GM21528 (cell line): ENCODE measurements around the gene ULK4.

Experiments
- ATAC-seq: cut with Tn5 transposase; IDR thresholded peaks from one replicate; pipeline ENCODE4 v1.9.1; 2021; ENCODE audit warnings: mild to moderate bottlenecking, moderate library complexity; ENCODE audit not compliant: unreplicated experiment, low FRiP score

ULK4 gene

GRCh38 chr3:41209646-41210045 is 752.3 kb downstream of the ULK4 start:
- no peak for ATAC-seq

GRCh38 chr3:41208507-41209220 is 753.2 kb downstream of the ULK4 start:
- ATAC-seq = no peak

GRCh38 chr3:41207355-41207754 is 754.5 kb downstream of the ULK4 start:
- ATAC-seq = no peak

GRCh38 chr3:41205591-41205990 is 756.3 kb downstream of the ULK4 start:
- no peak for ATAC-seq

- no peak for ATAC-seq
These were observed 757.5 kb downstream of the ULK4 start for GRCh38 chr3:41204369-41204768.

- no peak for ATAC-seq
These were observed 759.0 kb downstream of the ULK4 start for GRCh38 chr3:41202834-41203345.

GRCh38 chr3:41202075-41202833 is 759.6 kb downstream of the ULK4 start:
- no peak for ATAC-seq

- ATAC-seq = no peak
These were observed 761.3 kb downstream of the ULK4 start for GRCh38 chr3:41200669-41201021.

- peak; percentile 13 for ATAC-seq
These were observed 761.8 kb downstream of the ULK4 start for GRCh38 chr3:41199866-41200668.

- peak; percentile 70 for ATAC-seq
These were observed 762.7 kb downstream of the ULK4 start, which contains the start of gene CTNNB1 for GRCh38 chr3:41198950-41199865. TSS of gene CTNNB1 (plus strand) at chr3:41199505. CDS start at chr3:41224069, 24,564 bp downstream.

- ATAC-seq = no peak
These were observed 763.4 kb downstream of the ULK4 start for GRCh38 chr3:41198526-41198925.

GRCh38 chr3:41198046-41198445 is 763.9 kb downstream of the ULK4 start:
- no peak for ATAC-seq
